ENCODE results near the gene FAM174C. TPM values are rescaled to one million over a fixed set of nuclear protein-coding genes. Genes with fewer than 3 reads are reported as not detected.
A peak's percentile ranks its signal among the peaks of the same experiment; 100 is the strongest.

FAM174C gene
- total RNA-seq, 2 donors from 2014 or later = 59.8 to 69.1 TPM

GRCh38 chr19:1272423-1273262 is 2.7 kb upstream of the FAM174C start:
- Mint-ChIP-seq H3K27ac (peak overlapping the region; percentile 74), H3K9me3 (no peaks in the 10 kb centered on the region), H3K36me3 (ENCODE audit: insufficient read depth in 2 of 2) (peaks cover 18 to 33% of the 10 kb centered on the region in 2 donors), H3K27me3 (ENCODE audit: low read depth) (no peaks in the 10 kb centered on the region), H3K4me3 (peak overlapping the region; percentile 37 to 61), H3K4me1 (ENCODE audit: low read depth) (peaks cover 70% of the 10 kb centered on the region)
- ATAC-seq (replicated peaks in 1 of 2) = no peak
- no peak for DNase-seq

DNA sequence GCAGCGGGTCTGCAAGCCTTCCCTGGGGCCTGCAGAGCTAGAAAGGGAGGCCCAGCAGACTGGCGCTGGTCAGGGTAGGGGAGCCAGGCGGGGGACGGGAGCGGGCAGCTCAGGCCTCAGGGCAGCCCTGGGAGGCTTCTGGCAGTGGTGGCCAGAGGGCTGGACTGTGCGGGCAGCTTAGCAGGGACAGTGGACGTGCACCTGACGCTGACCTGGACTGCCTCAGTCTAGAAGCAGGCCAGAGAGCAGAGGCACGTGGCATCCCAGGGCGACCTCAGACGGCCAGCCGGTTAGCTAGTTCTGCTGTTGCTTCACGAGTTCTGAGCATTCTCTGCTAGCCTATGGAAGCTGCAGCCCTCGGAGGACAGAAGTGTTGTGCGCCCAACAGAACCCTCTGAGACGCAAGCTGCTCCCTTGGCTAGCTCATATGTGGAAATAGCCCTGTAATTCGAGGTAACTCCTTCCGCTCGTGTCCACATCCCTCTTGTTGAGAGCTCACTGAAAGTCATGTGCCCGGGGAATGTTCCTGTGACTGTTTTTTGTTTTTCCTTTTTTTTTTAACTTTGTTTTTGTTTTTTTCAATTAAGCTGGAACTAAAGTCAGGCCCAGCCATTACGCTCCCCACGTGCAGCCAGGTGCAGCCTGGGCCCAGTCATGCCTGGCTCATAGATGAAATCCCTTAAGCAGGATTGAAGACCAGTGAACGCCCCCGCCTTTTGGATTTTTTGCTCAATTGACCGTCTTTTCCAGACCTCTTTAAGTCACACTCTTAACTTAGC is 1.9 kb upstream of the FAM174C start:
- no peak for ATAC-seq (replicated peaks in 1 of 2)
- Mint-ChIP-seq H3K4me1 (ENCODE audit: low read depth) (peaks cover 68% of the 10 kb centered on the region), H3K27ac (peak overlapping the region; percentile 74), H3K36me3 (ENCODE audit: insufficient read depth in 2 of 2) (peaks cover 18 to 33% of the 10 kb centered on the region in 2 donors), H3K9me3 (no peaks in the 10 kb centered on the region), H3K27me3 (ENCODE audit: low read depth) (no peaks in the 10 kb centered on the region), H3K4me3 (peak overlapping the region; percentile 64 to 78)
- no peak for DNase-seq

DNA sequence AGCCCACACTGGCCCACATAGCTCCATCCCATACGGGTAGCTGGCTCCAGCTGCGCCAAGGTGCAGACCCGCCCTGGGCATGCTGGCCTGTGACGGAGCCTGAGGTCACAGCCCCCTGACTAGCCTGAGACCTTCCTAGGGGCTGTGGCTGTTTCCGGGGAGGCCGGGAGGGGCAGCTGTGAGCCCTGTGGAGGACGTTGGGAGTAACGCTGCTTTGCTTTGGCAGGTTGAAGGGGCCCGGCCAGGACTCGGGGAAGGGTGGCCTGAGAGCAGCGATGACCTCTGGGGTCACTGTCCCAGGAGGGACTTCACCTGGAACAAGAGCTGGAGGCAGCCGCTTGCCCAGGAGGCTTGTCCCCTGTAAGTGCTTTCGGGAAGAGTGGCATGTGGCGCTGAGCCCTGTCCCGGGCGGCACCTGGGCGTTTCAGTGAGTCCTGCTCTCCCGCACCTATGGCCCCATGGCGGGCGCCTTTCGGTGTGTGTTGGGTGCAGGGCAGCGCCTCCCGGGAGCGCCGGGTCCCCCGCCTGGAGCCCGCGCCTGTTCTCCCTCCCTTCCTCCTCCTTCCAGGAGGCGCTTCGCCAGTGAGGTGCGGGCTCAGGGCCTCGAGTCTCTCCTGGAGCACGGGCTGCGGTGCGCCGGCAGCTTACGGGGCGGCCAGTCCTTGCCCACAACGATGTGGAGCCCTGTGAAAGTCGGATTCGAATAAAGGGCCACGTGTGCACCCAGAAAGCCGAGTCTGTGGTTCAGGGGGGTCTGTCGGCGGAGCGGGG is 1.1 kb upstream of the FAM174C start:
- Mint-ChIP-seq H3K27ac (peak overlapping the region; percentile 79), H3K27me3 (ENCODE audit: low read depth) (no peaks in the 10 kb centered on the region), H3K36me3 (ENCODE audit: insufficient read depth in 2 of 2) (peaks cover 18 to 33% of the 10 kb centered on the region in 2 donors), H3K4me3 (peak overlapping the region; percentile 78 to 88), H3K4me1 (ENCODE audit: low read depth) (peaks cover 63% of the 10 kb centered on the region), H3K9me3 (no peaks in the 10 kb centered on the region)
- DNase-seq (no peak), ATAC-seq (replicated peaks in 1 of 2) (no peak)

- DNase-seq (no peak), ATAC-seq (replicated peaks in 1 of 2) (no peak)
- Mint-ChIP-seq H3K4me3 (peak overlapping the region; percentile 78 to 88), H3K4me1 (ENCODE audit: low read depth) (peaks cover 69% of the 10 kb centered on the region), H3K36me3 (ENCODE audit: insufficient read depth in 2 of 2) (peaks cover 21 to 33% of the 10 kb centered on the region in 2 donors), H3K27ac (no peak overlapping the region), H3K27me3 (ENCODE audit: low read depth) (no peaks in the 10 kb centered on the region), H3K9me3 (no peaks in the 10 kb centered on the region)
These were observed 474 bp upstream of the FAM174C start for GRCh38 chr19:1274852-1275259.

GRCh38 chr19:1275976-1276627 is 772 bp downstream of the FAM174C start:
- ATAC-seq (replicated peaks in 1 of 2) (no peak), DNase-seq (no peak)
- H3K4me3 Mint-ChIP-seq = peak overlapping the region; percentile 88 to 91
- peaks cover 64% of the 10 kb centered on the region for H3K4me1 Mint-ChIP-seq (ENCODE audit: low read depth)
- H3K27me3 Mint-ChIP-seq (ENCODE audit: low read depth) = no peaks in the 10 kb centered on the region
- H3K9me3 Mint-ChIP-seq = no peaks in the 10 kb centered on the region
- H3K36me3 Mint-ChIP-seq (ENCODE audit: insufficient read depth in 2 of 2) = peaks cover 15 to 23% of the 10 kb centered on the region in 2 donors
- peak overlapping the region; percentile 87 for H3K27ac Mint-ChIP-seq

- DNase-seq (no peak), ATAC-seq (replicated peaks in 1 of 2) (no peak)
- no peaks in the 10 kb centered on the region for H3K27me3 Mint-ChIP-seq (ENCODE audit: low read depth)
- peaks cover 10 to 18% of the 10 kb centered on the region in 2 donors for H3K36me3 Mint-ChIP-seq (ENCODE audit: insufficient read depth in 2 of 2)
- peak overlapping the region; percentile 87 for H3K27ac Mint-ChIP-seq
- H3K4me3 Mint-ChIP-seq = peak overlapping the region; percentile 88 to 91
- peaks cover 59% of the 10 kb centered on the region for H3K4me1 Mint-ChIP-seq (ENCODE audit: low read depth)
- no peaks in the 10 kb centered on the region for H3K9me3 Mint-ChIP-seq
These were observed 1.3 kb downstream of the FAM174C start for GRCh38 chr19:1276628-1277022.

DNA sequence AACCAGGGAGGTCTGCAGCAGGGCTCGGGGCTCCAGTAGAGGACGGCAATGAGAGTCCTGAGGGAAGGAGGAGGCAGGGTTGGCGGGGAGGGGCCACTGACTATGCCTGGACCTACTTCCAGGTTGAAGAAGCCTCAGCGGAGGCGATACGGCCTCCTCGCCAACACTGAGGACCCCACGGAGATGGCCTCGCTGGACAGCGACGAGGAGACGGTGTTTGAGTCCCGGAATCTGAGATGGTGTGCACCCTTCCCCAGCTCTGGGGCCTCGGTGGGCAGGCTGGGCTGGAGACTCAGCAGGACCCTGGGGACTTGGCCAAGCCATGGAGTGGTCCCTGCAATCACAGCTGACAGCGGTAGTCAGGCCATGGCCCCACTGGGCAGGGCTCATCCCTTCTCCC is 1.7 kb downstream of the FAM174C start:
- H3K27ac Mint-ChIP-seq = no peak overlapping the region
- DNase-seq = no peak
- no peak for ATAC-seq (replicated peaks in 1 of 2)
- H3K4me1 Mint-ChIP-seq (ENCODE audit: low read depth) = peaks cover 55% of the 10 kb centered on the region
- no peaks in the 10 kb centered on the region for H3K27me3 Mint-ChIP-seq (ENCODE audit: low read depth)
- peaks cover 10 to 18% of the 10 kb centered on the region in 2 donors for H3K36me3 Mint-ChIP-seq (ENCODE audit: insufficient read depth in 2 of 2)
- H3K9me3 Mint-ChIP-seq = no peaks in the 10 kb centered on the region
- peak overlapping the region; percentile 88 to 91 for H3K4me3 Mint-ChIP-seq

DNA sequence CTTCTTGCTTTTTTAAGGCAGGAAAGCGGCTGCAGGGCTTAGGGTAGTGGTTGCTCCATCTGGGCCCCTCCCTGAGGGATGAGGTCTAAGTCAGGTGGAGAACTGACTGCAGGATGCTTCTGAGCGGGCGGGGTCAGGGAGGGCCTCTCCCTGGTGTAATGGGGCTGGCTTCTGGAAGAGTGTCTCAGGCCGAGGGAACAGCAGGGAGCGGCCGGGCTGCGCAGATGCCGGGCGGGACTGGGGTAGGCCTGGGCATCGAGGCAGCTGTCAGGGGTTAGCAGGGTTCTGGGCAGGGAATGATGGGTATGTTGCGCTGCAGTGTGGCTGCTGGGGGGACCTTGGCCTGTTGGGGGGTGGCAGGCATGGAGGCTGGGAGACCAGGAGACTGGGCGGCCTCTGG is 2.7 kb downstream of the FAM174C start:
- Mint-ChIP-seq H3K36me3 (ENCODE audit: insufficient read depth in 2 of 2) (peaks cover 6 to 10% of the 10 kb centered on the region in 2 donors), H3K4me3 (no peak overlapping the region), H3K4me1 (ENCODE audit: low read depth) (peaks cover 46% of the 10 kb centered on the region), H3K27me3 (ENCODE audit: low read depth) (no peaks in the 10 kb centered on the region), H3K27ac (no peak overlapping the region), H3K9me3 (no peaks in the 10 kb centered on the region)
- DNase-seq (no peak), ATAC-seq (replicated peaks in 1 of 2) (no peak)

DNA sequence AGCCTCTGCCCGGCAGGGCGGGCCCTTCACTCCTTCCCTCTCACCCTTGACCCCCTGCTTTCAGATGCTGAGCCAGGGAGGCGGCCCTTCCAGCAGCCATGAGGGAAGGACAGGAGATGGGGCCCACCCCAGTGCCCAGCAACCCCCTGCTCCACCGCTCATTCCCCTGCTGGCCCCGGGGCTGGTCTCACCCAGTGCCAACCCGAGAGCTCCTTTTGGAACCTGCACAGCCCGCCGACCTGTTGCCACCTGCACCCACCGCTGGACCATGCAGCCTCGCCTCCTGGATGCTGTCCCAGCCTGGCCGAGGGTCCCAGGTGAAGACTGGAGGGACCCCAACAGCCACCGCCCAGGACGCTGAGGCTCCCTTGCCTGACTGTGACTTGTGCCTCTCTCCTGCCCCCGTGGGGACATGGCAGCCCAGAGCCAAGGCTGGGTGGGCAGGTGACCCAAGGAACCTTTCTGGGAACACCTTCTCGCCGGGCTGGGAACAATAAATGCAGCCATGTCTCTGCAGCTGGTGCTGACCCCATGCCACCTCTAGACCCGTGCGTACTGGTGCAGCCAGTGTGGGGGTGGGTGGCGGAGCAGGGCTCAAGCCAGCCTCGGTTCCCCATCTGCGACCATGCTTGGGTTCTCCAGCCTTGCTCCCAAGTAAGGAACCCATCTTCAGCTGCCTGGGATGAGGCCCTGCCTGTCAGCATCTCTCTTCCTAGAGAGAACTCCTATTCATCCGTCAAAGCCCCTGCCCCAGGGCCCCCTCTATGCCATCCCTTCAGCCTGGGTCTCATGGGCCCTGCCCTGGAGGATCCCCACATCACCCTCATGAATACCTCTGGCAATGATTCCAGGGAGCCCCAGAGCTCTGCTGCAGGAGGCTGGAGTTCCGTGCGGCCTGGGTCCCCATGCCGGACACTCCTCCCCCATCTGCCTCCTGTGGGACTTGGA is 3.7 kb downstream of the FAM174C start:
- DNase-seq (no peak), ATAC-seq (replicated peaks in 1 of 2) (no peak)
- Mint-ChIP-seq H3K27me3 (ENCODE audit: low read depth) (peaks cover 1% of the 10 kb centered on the region), H3K4me3 (no peak overlapping the region), H3K36me3 (ENCODE audit: insufficient read depth in 2 of 2) (peaks cover 3 to 6% of the 10 kb centered on the region in 2 donors), H3K9me3 (no peaks in the 10 kb centered on the region), H3K4me1 (ENCODE audit: low read depth) (peaks cover 37% of the 10 kb centered on the region), H3K27ac (peak overlapping the region; percentile 54)

- peak in 1 of 2 donors; percentile 22 for ATAC-seq (replicated peaks in 1 of 2)
- Mint-ChIP-seq H3K27ac (peak overlapping the region; percentile 14), H3K4me1 (ENCODE audit: low read depth) (peaks cover 30% of the 10 kb centered on the region), H3K4me3 (no peak overlapping the region), H3K9me3 (no peaks in the 10 kb centered on the region), H3K36me3 (ENCODE audit: insufficient read depth in 2 of 2) (peaks cover 3 to 6% of the 10 kb centered on the region in 2 donors), H3K27me3 (ENCODE audit: low read depth) (peaks cover 10% of the 10 kb centered on the region)
- peak; percentile 83 to 87 for DNase-seq
These were observed 4.5 kb downstream of the FAM174C start for GRCh38 chr19:1279782-1280341.
